ENCODE measurements around the gene REG4.

REG4 gene

DNA sequence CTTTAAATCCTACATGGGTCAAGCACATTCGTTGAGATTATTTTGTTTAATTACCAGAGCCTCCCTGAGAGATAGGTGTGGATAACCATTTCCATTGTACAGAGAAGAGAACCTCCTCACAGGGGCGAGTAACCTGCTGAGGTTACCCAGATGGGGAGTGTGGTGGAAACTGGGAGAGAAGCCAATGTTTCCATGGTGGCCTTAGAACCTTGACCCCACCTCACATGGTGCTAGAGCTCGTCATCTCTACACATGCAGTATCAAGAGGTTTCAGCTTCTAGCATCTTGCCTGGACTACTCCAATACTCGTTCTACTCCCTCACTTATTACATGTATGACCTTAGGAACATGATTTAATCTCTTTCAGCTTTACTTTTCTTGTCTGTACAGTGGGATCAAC is 4.8 kb downstream of the REG4 start:
- Histone ChIP-seq H3K9ac (ENCODE audit: low read length) (no peak overlapping the region), H3K27me3 (ENCODE audit: control insufficient read depth in 1 of 2, insufficient read depth in 2 of 2, low read length in 2 of 2) (no peaks in the 10 kb centered on the region), H3K36me3 (ENCODE audit: insufficient read depth, low read length) (no peaks in the 10 kb centered on the region), H3K4me3 (ENCODE audit: low read depth in 1 of 2, low read length in 2 of 2) (no peak overlapping the region), H3K27ac (ENCODE audit: low read depth, low read length) (no peak overlapping the region), H3K9me3 (ENCODE audit: low read length) (no peaks in the 10 kb centered on the region), H3K4me1 (ENCODE audit: insufficient read depth, low read length) (no peaks in the 10 kb centered on the region)

- Histone ChIP-seq H3K36me3 (ENCODE audit: insufficient read depth, low read length) (no peaks in the 10 kb centered on the region), H3K9me3 (ENCODE audit: low read length) (no peaks in the 10 kb centered on the region), H3K4me3 (ENCODE audit: low read depth in 1 of 2, low read length in 2 of 2) (no peak overlapping the region), H3K27ac (ENCODE audit: low read depth, low read length) (no peak overlapping the region), H3K27me3 (ENCODE audit: control insufficient read depth in 1 of 2, insufficient read depth in 2 of 2, low read length in 2 of 2) (no peaks in the 10 kb centered on the region), H3K4me1 (ENCODE audit: insufficient read depth, low read length) (no peaks in the 10 kb centered on the region), H3K9ac (ENCODE audit: low read length) (no peak overlapping the region)
Observed at GRCh38 chr1:119805746-119806145, 5.5 kb downstream of the REG4 start.

GRCh38 chr1:119805247-119805646 is 6.0 kb downstream of the REG4 start:
- Histone ChIP-seq H3K27ac (ENCODE audit: low read depth, low read length) (no peak overlapping the region), H3K36me3 (ENCODE audit: insufficient read depth, low read length) (no peaks in the 10 kb centered on the region), H3K27me3 (ENCODE audit: control insufficient read depth in 1 of 2, insufficient read depth in 2 of 2, low read length in 2 of 2) (no peaks in the 10 kb centered on the region), H3K9ac (ENCODE audit: low read length) (no peak overlapping the region), H3K4me3 (ENCODE audit: low read depth in 1 of 2, low read length in 2 of 2) (no peak overlapping the region), H3K4me1 (ENCODE audit: insufficient read depth, low read length) (no peaks in the 10 kb centered on the region), H3K9me3 (ENCODE audit: low read length) (no peaks in the 10 kb centered on the region)

DNA sequence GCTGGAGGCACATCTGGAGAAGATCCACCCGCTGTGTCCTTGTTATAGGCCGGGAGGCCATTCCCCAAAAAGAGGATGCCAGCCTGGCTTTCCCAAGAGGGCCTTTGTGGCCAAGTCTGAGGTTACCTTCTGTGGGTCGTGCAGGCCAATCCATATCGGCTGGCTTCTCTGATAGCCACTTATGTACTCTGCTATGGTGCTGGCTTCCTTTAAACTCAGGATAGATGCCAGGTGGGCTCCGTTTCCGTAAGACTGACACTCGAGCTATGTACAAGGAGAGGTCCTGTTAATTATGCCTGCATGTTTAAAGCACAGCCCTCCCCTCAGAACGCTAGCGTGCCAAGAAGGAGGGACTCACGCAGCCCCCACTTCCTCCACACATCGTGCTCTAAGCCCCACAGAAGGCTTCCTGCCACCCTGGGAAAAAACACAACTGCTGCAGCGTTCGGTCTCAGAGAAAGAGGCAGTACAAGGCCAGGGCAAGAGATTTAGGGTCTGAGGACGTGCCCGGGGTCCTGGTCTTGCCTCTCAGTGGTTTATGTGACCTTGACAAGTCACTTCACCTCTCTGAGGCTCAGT is 11.6 kb downstream of the REG4 start:
- Histone ChIP-seq H3K36me3 (ENCODE audit: insufficient read depth, low read length) (no peaks in the 10 kb centered on the region), H3K4me3 (ENCODE audit: low read depth in 1 of 2, low read length in 2 of 2) (no peak overlapping the region), H3K9ac (ENCODE audit: low read length) (no peak overlapping the region), H3K4me1 (ENCODE audit: insufficient read depth, low read length) (peaks cover 15% of the 10 kb centered on the region), H3K27me3 (ENCODE audit: control insufficient read depth in 1 of 2, insufficient read depth in 2 of 2, low read length in 2 of 2) (no peaks in the 10 kb centered on the region), H3K9me3 (ENCODE audit: low read length) (no peaks in the 10 kb centered on the region), H3K27ac (ENCODE audit: low read depth, low read length) (no peak overlapping the region)

DNA sequence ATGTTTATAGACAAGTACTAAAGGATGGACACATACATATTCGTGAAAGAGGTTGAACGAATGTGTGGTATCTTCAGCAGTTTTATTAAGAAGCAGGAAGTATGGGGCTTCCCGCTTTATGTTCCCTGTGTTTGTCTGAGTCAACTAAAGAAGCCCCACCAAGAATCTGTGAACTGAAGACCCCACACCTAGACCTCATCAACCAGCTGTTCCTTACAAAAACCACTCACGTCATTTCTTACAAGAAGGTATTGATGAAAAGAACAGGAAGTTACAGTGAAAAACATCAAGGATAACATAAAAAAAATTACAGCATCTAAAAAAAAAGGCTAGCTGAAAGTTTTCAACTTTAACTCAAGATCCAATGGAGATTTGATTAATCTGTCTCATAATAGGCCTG is 12.3 kb downstream of the REG4 start:
- Histone ChIP-seq H3K9ac (ENCODE audit: low read length) (no peak overlapping the region), H3K9me3 (ENCODE audit: low read length) (no peaks in the 10 kb centered on the region), H3K4me1 (ENCODE audit: insufficient read depth, low read length) (peaks cover 22% of the 10 kb centered on the region), H3K4me3 (ENCODE audit: low read depth in 1 of 2, low read length in 2 of 2) (no peak overlapping the region), H3K27me3 (ENCODE audit: control insufficient read depth in 1 of 2, insufficient read depth in 2 of 2, low read length in 2 of 2) (no peaks in the 10 kb centered on the region), H3K36me3 (ENCODE audit: insufficient read depth, low read length) (no peaks in the 10 kb centered on the region), H3K27ac (ENCODE audit: low read depth, low read length) (no peak overlapping the region)

- Histone ChIP-seq H3K36me3 (ENCODE audit: insufficient read depth, low read length) (no peaks in the 10 kb centered on the region), H3K4me3 (ENCODE audit: low read depth in 1 of 2, low read length in 2 of 2) (no peak overlapping the region), H3K4me1 (ENCODE audit: insufficient read depth, low read length) (peaks cover 28% of the 10 kb centered on the region), H3K27me3 (ENCODE audit: control insufficient read depth in 1 of 2, insufficient read depth in 2 of 2, low read length in 2 of 2) (no peaks in the 10 kb centered on the region), H3K9ac (ENCODE audit: low read length) (no peak overlapping the region), H3K9me3 (ENCODE audit: low read length) (no peaks in the 10 kb centered on the region), H3K27ac (ENCODE audit: low read depth, low read length) (no peak overlapping the region)
Observed at GRCh38 chr1:119797606-119798005, 13.7 kb downstream of the REG4 start.

DNA sequence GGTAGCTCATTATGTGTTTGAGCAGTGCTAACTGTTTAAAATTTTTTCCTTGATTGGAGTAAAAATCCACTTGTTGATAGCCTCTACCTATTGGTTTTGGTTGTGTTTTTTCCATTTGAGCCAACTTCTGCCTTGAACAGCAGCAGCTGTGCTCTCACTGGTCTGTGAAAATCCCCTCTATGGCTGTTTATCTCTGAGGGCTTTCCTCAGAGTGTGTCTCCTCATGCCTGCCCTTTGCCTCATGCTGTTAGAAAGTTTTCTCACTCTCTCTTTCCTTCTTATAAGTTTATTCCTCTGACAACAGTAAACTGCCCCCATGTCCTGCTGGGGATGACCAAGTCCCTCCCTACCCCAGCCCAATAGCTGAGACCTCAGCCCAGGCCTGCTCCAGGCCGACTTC is 14.1 kb downstream of the REG4 start:
- Histone ChIP-seq H3K4me1 (ENCODE audit: insufficient read depth, low read length) (peaks cover 28% of the 10 kb centered on the region), H3K27ac (ENCODE audit: low read depth, low read length) (no peak overlapping the region), H3K4me3 (ENCODE audit: low read depth in 1 of 2, low read length in 2 of 2) (no peak overlapping the region), H3K27me3 (ENCODE audit: control insufficient read depth in 1 of 2, insufficient read depth in 2 of 2, low read length in 2 of 2) (no peaks in the 10 kb centered on the region), H3K9ac (ENCODE audit: low read length) (no peak overlapping the region), H3K9me3 (ENCODE audit: low read length) (no peaks in the 10 kb centered on the region), H3K36me3 (ENCODE audit: insufficient read depth, low read length) (no peaks in the 10 kb centered on the region)

- Histone ChIP-seq H3K4me3 (ENCODE audit: low read depth in 1 of 2, low read length in 2 of 2) (no peak overlapping the region), H3K9me3 (ENCODE audit: low read length) (no peaks in the 10 kb centered on the region), H3K27ac (ENCODE audit: low read depth, low read length) (no peak overlapping the region), H3K4me1 (ENCODE audit: insufficient read depth, low read length) (peaks cover 28% of the 10 kb centered on the region), H3K36me3 (ENCODE audit: insufficient read depth, low read length) (no peaks in the 10 kb centered on the region), H3K9ac (ENCODE audit: low read length) (no peak overlapping the region), H3K27me3 (ENCODE audit: control insufficient read depth in 1 of 2, insufficient read depth in 2 of 2, low read length in 2 of 2) (no peaks in the 10 kb centered on the region)
Observed at GRCh38 chr1:119795261-119796200, 15.7 kb downstream of the REG4 start.

GRCh38 chr1:119794876-119795240 is 16.4 kb downstream of the REG4 start:
- H3K4me1 ChIP-seq (ENCODE audit: insufficient read depth, low read length), result peaks cover 28% of the 10 kb centered on the region
- no peak overlapping the region for H3K4me3 ChIP-seq (ENCODE audit: low read depth in 1 of 2, low read length in 2 of 2)
- no peak overlapping the region for H3K27ac ChIP-seq (ENCODE audit: low read depth, low read length)
- H3K36me3 ChIP-seq (ENCODE audit: insufficient read depth, low read length), result no peaks in the 10 kb centered on the region
- H3K9ac ChIP-seq (ENCODE audit: low read length), result no peak overlapping the region
- no peaks in the 10 kb centered on the region for H3K27me3 ChIP-seq (ENCODE audit: control insufficient read depth in 1 of 2, insufficient read depth in 2 of 2, low read length in 2 of 2)
- no peaks in the 10 kb centered on the region for H3K9me3 ChIP-seq (ENCODE audit: low read length)

- Histone ChIP-seq H3K27me3 (ENCODE audit: control insufficient read depth in 1 of 2, insufficient read depth in 2 of 2, low read length in 2 of 2) (no peaks in the 10 kb centered on the region), H3K27ac (ENCODE audit: low read depth, low read length) (peak overlapping the region; percentile 35), H3K9ac (ENCODE audit: low read length) (no peak overlapping the region), H3K4me1 (ENCODE audit: insufficient read depth, low read length) (peaks cover 28% of the 10 kb centered on the region), H3K4me3 (ENCODE audit: low read depth in 1 of 2, low read length in 2 of 2) (no peak overlapping the region), H3K36me3 (ENCODE audit: insufficient read depth, low read length) (no peaks in the 10 kb centered on the region), H3K9me3 (ENCODE audit: low read length) (no peaks in the 10 kb centered on the region)
Observed at GRCh38 chr1:119794230-119794875, 16.9 kb downstream of the REG4 start.

DNA sequence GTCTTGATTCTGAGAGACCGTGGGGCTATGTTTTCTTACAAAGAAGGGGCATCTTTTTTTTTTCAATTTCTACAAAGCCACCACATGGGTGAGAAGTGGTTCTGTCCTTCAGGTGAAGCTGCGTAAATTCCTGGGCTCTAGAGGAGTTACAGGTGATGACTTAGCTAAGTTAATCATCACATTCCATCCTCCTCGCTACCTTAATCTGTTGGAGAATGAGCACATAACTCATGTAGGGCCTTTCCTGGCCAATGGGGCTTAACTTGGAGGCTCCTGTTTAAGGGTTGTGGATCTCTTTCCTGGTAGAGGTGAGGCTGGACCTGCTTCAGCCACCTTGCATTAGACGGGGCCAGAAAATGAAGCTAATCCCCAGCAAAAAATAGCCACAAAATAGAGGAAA is 19.9 kb downstream of the REG4 start:
- Histone ChIP-seq H3K36me3 (ENCODE audit: insufficient read depth, low read length) (no peaks in the 10 kb centered on the region), H3K9ac (ENCODE audit: low read length) (no peak overlapping the region), H3K4me1 (ENCODE audit: insufficient read depth, low read length) (peaks cover 28% of the 10 kb centered on the region), H3K4me3 (ENCODE audit: low read depth in 1 of 2, low read length in 2 of 2) (no peak overlapping the region), H3K27ac (ENCODE audit: low read depth, low read length) (no peak overlapping the region), H3K27me3 (ENCODE audit: control insufficient read depth in 1 of 2, insufficient read depth in 2 of 2, low read length in 2 of 2) (no peaks in the 10 kb centered on the region), H3K9me3 (ENCODE audit: low read length) (no peaks in the 10 kb centered on the region)
